ENCODE results near the gene PCNT. TPM values are rescaled to one million over a fixed set of nuclear protein-coding genes. Genes with fewer than 3 reads are reported as not detected.
A peak's percentile ranks its signal among the peaks of the same experiment; 100 is the strongest.

Gene PCNT
- total and polyA plus RNA-seq, 9 of the 15 experiments (the other 6 are each of a cell fraction or from before 2014, with no cell fraction given), result 9.1 to 53.5 (median 31.3) TPM

DNA sequence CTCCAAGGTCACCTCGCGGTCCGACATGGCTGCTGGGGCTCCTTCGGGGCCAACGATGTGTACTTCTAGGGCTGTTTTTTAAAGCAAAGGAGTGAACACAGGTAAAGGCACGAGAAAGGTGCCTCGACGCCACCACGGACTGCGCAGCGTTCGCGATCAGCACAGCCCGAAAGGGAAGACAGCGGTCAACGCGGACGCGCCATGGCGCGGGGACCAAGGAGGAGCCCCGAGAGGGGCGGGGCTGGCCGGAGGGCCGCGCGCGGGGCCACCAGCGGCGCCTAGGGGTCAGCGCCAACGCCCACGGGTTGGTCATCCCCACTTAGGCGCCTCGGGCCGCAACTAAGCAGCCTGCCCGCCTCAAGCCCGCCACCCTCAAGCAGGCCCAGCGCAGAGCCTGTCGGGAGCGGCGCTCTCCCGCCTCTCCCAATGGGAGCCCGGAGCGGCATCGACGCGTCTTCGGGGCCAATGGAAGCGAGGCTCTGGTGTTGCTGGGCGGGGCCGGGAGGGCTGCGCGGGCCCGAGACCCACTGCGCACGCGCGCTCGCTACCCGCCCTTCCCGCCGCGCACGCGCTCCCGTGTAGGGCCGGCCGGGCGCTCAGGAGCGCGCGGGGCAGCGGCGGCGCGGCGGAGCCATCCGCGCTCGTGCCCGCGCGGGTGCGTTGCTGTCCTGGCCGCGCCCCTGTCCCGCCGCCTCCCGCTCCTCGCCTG is 134.5 kb downstream of the PCNT start, which contains the start of gene DIP2A:
Gene DIP2A (plus strand): TSS at position 577 of the 709 bp plus-strand sequence. CDS start 241 bp downstream, outside the sequence.
- no TSS peak for BruUV-seq (replicated peaks)
- H3K79me2 ChIP-seq (ENCODE audit: control insufficient read depth, insufficient read depth, low read length), result peaks cover 76% of the 10 kb centered on the region
- TF ChIP-seq CREB1 (IDR thresholded peaks at IDR 0.05) (peak; percentile 65; the same call in 1 of the 2 replicates), CREB1 (CRISPR knock-in tag; IDR thresholded peaks at IDR 0.05) (peak; percentile 92), CCNT2 (IDR thresholded peaks at IDR 0.05; ENCODE audit: borderline replicate concordance, extremely low read depth, insufficient read length, low read depth, low read length) (peak; percentile 96), RAD21 (CRISPR knock-in tag; conservative IDR thresholded peaks at IDR 0.05 in 1 of 2, IDR thresholded peaks at IDR 0.05 in 1 of 2) (peak in 1 of 2 experiments; percentile 20; a peak in 3 of 4 replicates), KLF16 (IDR thresholded peaks at IDR 0.05) (no peak), MXI1 (IDR thresholded peaks at IDR 0.05; ENCODE audit: low read depth, low read length) (peak; percentile 45; the same call in 1 of the 2 replicates), PHF21A (IDR thresholded peaks at IDR 0.05; ENCODE audit: borderline replicate concordance, low read depth) (peak; percentile 90; the same call in 1 of the 2 replicates), PHF20 (IDR thresholded peaks at IDR 0.05; ENCODE audit: partially characterized antibody) (peak; percentile 77), TCF7 (IDR thresholded peaks at IDR 0.05; ENCODE audit: borderline replicate concordance) (peak; percentile 50; the same call in 1 of the 2 replicates), ILK (tag; IDR thresholded peaks at IDR 0.05; ENCODE audit: borderline replicate concordance, low read depth) (no peak), GATAD2A (IDR thresholded peaks at IDR 0.05) (peak; percentile 64; the same call in 1 of the 2 replicates), IFI16 (CRISPR knock-in tag; IDR thresholded peaks at IDR 0.05) (no peak), ZNF444 (CRISPR knock-in tag; IDR thresholded peaks at IDR 0.05) (no peak), ZKSCAN3 (CRISPR knock-in tag; IDR thresholded peaks at IDR 0.05) (no peak), XRCC5 (IDR thresholded peaks at IDR 0.05; ENCODE audit: low read depth, low read length) (peak; percentile 92)
- TF ChIP-seq, protein P1, sequence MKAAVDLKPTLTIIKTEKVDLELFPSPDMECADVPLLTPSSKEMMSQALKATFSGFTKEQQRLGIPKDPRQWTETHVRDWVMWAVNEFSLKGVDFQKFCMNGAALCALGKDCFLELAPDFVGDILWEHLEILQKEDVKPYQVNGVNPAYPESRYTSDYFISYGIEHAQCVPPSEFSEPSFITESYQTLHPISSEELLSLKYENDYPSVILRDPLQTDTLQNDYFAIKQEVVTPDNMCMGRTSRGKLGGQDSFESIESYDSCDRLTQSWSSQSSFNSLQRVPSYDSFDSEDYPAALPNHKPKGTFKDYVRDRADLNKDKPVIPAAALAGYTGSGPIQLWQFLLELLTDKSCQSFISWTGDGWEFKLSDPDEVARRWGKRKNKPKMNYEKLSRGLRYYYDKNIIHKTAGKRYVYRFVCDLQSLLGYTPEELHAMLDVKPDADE (conservative IDR thresholded peaks at IDR 0.05; ENCODE audit: control insufficient read depth, low read depth, low read length), result peak; percentile 76; the same call in 1 of the 2 replicates
- TF ChIP-seq, protein P2, sequence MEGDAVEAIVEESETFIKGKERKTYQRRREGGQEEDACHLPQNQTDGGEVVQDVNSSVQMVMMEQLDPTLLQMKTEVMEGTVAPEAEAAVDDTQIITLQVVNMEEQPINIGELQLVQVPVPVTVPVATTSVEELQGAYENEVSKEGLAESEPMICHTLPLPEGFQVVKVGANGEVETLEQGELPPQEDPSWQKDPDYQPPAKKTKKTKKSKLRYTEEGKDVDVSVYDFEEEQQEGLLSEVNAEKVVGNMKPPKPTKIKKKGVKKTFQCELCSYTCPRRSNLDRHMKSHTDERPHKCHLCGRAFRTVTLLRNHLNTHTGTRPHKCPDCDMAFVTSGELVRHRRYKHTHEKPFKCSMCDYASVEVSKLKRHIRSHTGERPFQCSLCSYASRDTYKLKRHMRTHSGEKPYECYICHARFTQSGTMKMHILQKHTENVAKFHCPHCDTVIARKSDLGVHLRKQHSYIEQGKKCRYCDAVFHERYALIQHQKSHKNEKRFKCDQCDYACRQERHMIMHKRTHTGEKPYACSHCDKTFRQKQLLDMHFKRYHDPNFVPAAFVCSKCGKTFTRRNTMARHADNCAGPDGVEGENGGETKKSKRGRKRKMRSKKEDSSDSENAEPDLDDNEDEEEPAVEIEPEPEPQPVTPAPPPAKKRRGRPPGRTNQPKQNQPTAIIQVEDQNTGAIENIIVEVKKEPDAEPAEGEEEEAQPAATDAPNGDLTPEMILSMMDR (IDR thresholded peaks at IDR 0.05 in 2 of 3, conservative IDR thresholded peaks at IDR 0.05 in 1 of 3; ENCODE audit: insufficient read depth in 2 of 3, low read depth in 1 of 3, low read length in 3 of 3), result peak; percentile 47 to 60 (median 55); a peak in 5 of 6 replicates
- TF ChIP-seq, protein P3, sequence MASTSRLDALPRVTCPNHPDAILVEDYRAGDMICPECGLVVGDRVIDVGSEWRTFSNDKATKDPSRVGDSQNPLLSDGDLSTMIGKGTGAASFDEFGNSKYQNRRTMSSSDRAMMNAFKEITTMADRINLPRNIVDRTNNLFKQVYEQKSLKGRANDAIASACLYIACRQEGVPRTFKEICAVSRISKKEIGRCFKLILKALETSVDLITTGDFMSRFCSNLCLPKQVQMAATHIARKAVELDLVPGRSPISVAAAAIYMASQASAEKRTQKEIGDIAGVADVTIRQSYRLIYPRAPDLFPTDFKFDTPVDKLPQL (IDR thresholded peaks at IDR 0.05; ENCODE audit: extremely low read depth, insufficient read length), result no peak

More for the DNA sequence above, 134.5 kb downstream of the PCNT start, which contains the start of gene DIP2A:
- intact Hi-C loops (cut with micrococcal nuclease) (loop anchor here (1.0 to 10.0 kb wide), 4 partner anchors 60 to 234 kb away; partner anchors contain the start of genes LSS, MCM3AP and YBEY), in situ Hi-C loops (cut with MboI) (no loop called here)
- H2AFZ ChIP-seq (ENCODE audit: low read depth, low read length), result peak within 1 kb of the TSS; percentile 93
- peaks cover 28 to 30% of the 10 kb centered on the region in 2 experiments for H3K4me1 ChIP-seq (replicated peaks in 1 of 2; ENCODE audit: control insufficient read depth in 2 of 2, insufficient read depth in 2 of 2, low read length in 2 of 2)
- under 1% methylated on average over 71 of the region's 91 CpGs for WGBS (ENCODE audit: insufficient coverage, low coverage, missing lambda C conversion rate)
- ChIA-PET CTCF (ENCODE audit: low intra/inter-chr PET ratio) (interaction anchor here (0.7 kb wide), 1 partner anchor 78 kb away, joined by 3 read pairs; no protein-coding TSS in a partner anchor), POLR2A (interaction anchor here (0.5 to 3.7 kb wide), 15 partner anchors 9 to 316 kb away, joined by 3 to 47 read pairs (median 3); no protein-coding TSS in a partner anchor)
- H3K4me2 ChIP-seq (ENCODE audit: insufficient read depth, low read length), result peak within 1 kb of the TSS; percentile 99
- ATAC-seq, result peak; percentile 97
- H3K36me3 ChIP-seq (ENCODE audit: control insufficient read depth, insufficient read depth, low read length), result peaks cover 49% of the 10 kb centered on the region
- no peaks in the 10 kb centered on the region for H4K20me1 ChIP-seq (replicated peaks; ENCODE audit: control insufficient read depth, insufficient read depth, low read length)
- H3K9me3 ChIP-seq (replicated peaks; ENCODE audit: control insufficient read depth, insufficient read depth, low read depth, low read length), result no peaks in the 10 kb centered on the region
- H3K27me3 ChIP-seq (ENCODE audit: control insufficient read depth in 2 of 2, insufficient read depth in 2 of 2, low read length in 2 of 2), result no peaks in the 10 kb centered on the region
- peak within 1 kb of the TSS; percentile 97 for H3K27ac ChIP-seq (ENCODE audit: extremely low read depth, low read depth, low read length)
- FAIRE-seq, result peak; percentile 90
- peak within 1 kb of the TSS; percentile 69 for H3K4me3 ChIP-seq
- H3K9me1 ChIP-seq (ENCODE audit: control insufficient read depth, insufficient read depth, low read length), result no peaks in the 10 kb centered on the region
- H3K9ac ChIP-seq (ENCODE audit: insufficient read depth in 1 of 2, low read depth in 2 of 2, low read length in 2 of 2), result peak within 1 kb of the TSS; percentile 95 to 100
- peak; percentile 99 to 100 (median 99) for DNase-seq (ENCODE audit: extremely low read depth in 1 of 4, low spot score in 3 of 4)
